Fibroblast of lung (primary cell): ENCODE results near the gene LTBP4. TPM values are rescaled to one million over a fixed set of nuclear protein-coding genes. Genes with fewer than 3 reads are reported as not detected.

Experiments
- DNase-seq, 2 donors: peaks; one replicate each; pipeline versions ENCODE4 v3.0.0 to v3.0.0-alpha.2; 2010; ENCODE audit warnings: low read depth in 2 of 2
- H2AFZ ChIP-seq: 2 replicates; pipeline ENCODE4 v1.5.1; 2012; ENCODE audit warnings: low read length, control low read depth, inconsistent platforms
- H3K27ac ChIP-seq: 2 replicates; pipeline ENCODE4 v1.5.1; 2011; ENCODE audit warnings: low read length, control low read depth; ENCODE audit not compliant: insufficient read depth
- H3K27me3 ChIP-seq: 2 replicates; pipeline ENCODE4 v1.5.1; 2011; ENCODE audit warnings: mild to moderate bottlenecking, low read length; ENCODE audit not compliant: control insufficient read depth, insufficient read depth
- H3K36me3 ChIP-seq: 2 replicates; pipeline ENCODE4 v1.5.1; 2011; ENCODE audit warnings: low read length; ENCODE audit not compliant: control insufficient read depth, insufficient read depth
- H3K4me1 ChIP-seq: 2 replicates; pipeline ENCODE4 v1.5.1; 2011; ENCODE audit warnings: low read length; ENCODE audit not compliant: control insufficient read depth, insufficient read depth; ENCODE audit errors: extremely low read depth
- H3K4me2 ChIP-seq: 2 replicates; pipeline ENCODE4 v1.5.1; 2011; ENCODE audit warnings: low read length, control low read depth; ENCODE audit not compliant: insufficient read depth; ENCODE audit errors: extremely low read depth
- H3K4me3 ChIP-seq, 4 experiments: fragments of 200-600 bp in 1 of 4; sonication (generic) in 1 of 4; replicated peaks in 1 of 4; 2 replicates each; pipeline ENCODE4 v1.5.1; 2011 to 2016; ENCODE audit warnings: low read length in 4 of 4, low read depth in 3 of 4, mild to moderate bottlenecking in 3 of 4, control low read depth in 2 of 4, inconsistent platforms in 1 of 4, mixed read lengths in 1 of 4; ENCODE audit not compliant: insufficient read depth in 1 of 4; ENCODE audit errors: control extremely low read depth in 1 of 4
- H3K79me2 ChIP-seq: 2 replicates; pipeline ENCODE4 v1.5.1; 2012; ENCODE audit warnings: mild to moderate bottlenecking, low read length, inconsistent platforms; ENCODE audit not compliant: control insufficient read depth, insufficient read depth
- H3K9ac ChIP-seq: 2 replicates; pipeline ENCODE4 v1.5.1; 2011; ENCODE audit warnings: mild to moderate bottlenecking, low read length, control low read depth; ENCODE audit not compliant: insufficient read depth
- H3K9me3 ChIP-seq: 2 replicates; pipeline ENCODE4 v1.5.1; 2012; ENCODE audit warnings: low read depth, low read length; ENCODE audit not compliant: control insufficient read depth, insufficient read depth
- H4K20me1 ChIP-seq: 2 replicates; pipeline ENCODE4 v1.5.1; 2011; ENCODE audit warnings: low read length; ENCODE audit not compliant: control insufficient read depth, insufficient read depth; ENCODE audit errors: extremely low read depth
- CTCF ChIP-seq, 2 donors: IDR thresholded peaks in 1 of 2; conservative IDR thresholded peaks in 1 of 2; 1 replicate in 1 of 2; 2 replicates in 1 of 2; pipeline ENCODE4 v1.5.1; 2011 to 2012; ENCODE audit warnings: low read length in 2 of 2, control low read depth in 1 of 2, inconsistent platforms in 1 of 2, low read depth in 1 of 2, mild to moderate bottlenecking in 1 of 2
- EZH2 ChIP-seq: IDR thresholded peaks from 2 replicates; pipeline ENCODE4 v1.5.1; 2012; ENCODE audit warnings: low read length, control low read depth, mild to moderate bottlenecking; ENCODE audit errors: missing control alignments
- polyA plus RNA-seq, 2 donors: library from polyadenylated mRNA; depleted of rRNA in 1 of 2; stranded (reverse) in 1 of 2; unstranded in 1 of 2; fragments of >200 nt; gene quantifications; 2 replicates each; pipeline ENCODE4 v1.2.1, GENCODE V29; 2011 to 2012; ENCODE audit warnings: missing spikeins in 1 of 2
- total RNA-seq: library from RNA; depleted of rRNA; stranded (reverse); fragments of >200 nt; gene quantifications from 2 replicates; pipeline ENCODE4 v1.2.1, GENCODE V29; 2014

Gene LTBP4
- total and polyA plus RNA-seq, 2 donors (not counting 1 experiment from before 2014, with no cell fraction given) = 31.7 to 46.4 TPM

GRCh38 chr19:40571831-40572495 is 29.2 kb upstream of the LTBP4 start:
- no peaks in the 10 kb centered on the region for H3K27me3 ChIP-seq
- no peak overlapping the region for H3K27ac ChIP-seq
- H3K4me3 ChIP-seq = no peak overlapping the region
- H3K4me1 ChIP-seq = peaks cover 6% of the 10 kb centered on the region
- no peaks in the 10 kb centered on the region for H3K36me3 ChIP-seq
- H2AFZ ChIP-seq = no peak overlapping the region
- DNase-seq = no peak
- H3K79me2 ChIP-seq = no peaks in the 10 kb centered on the region
- TF ChIP-seq EZH2 = no peak
- TF ChIP-seq CTCF (conservative IDR thresholded peaks at IDR 0.05 in 1 of 2, IDR thresholded peaks at IDR 0.05 in 1 of 2; ENCODE audit: low read depth in 1 of 2, low read length in 2 of 2) = no peak
- no peaks in the 10 kb centered on the region for H3K9me3 ChIP-seq
- no peaks in the 10 kb centered on the region for H4K20me1 ChIP-seq
- H3K9ac ChIP-seq = no peak overlapping the region
- no peak overlapping the region for H3K4me2 ChIP-seq

- H3K9me3 ChIP-seq = no peaks in the 10 kb centered on the region
- no peaks in the 10 kb centered on the region for H4K20me1 ChIP-seq
- H3K27ac ChIP-seq = no peak overlapping the region
- H3K27me3 ChIP-seq = no peaks in the 10 kb centered on the region
- TF ChIP-seq CTCF (conservative IDR thresholded peaks at IDR 0.05 in 1 of 2, IDR thresholded peaks at IDR 0.05 in 1 of 2; ENCODE audit: low read depth in 1 of 2, low read length in 2 of 2) (no peak), EZH2 (no peak)
- H3K4me3 ChIP-seq = no peak overlapping the region
- peaks cover 4% of the 10 kb centered on the region for H3K36me3 ChIP-seq
- no peak overlapping the region for H2AFZ ChIP-seq
- no peaks in the 10 kb centered on the region for H3K4me1 ChIP-seq
- no peak overlapping the region for H3K9ac ChIP-seq
- peaks cover 5% of the 10 kb centered on the region for H3K79me2 ChIP-seq
- no peak for DNase-seq
- no peak overlapping the region for H3K4me2 ChIP-seq
Measured at GRCh38 chr19:40575326-40575725, 25.8 kb upstream of the LTBP4 start.

- Histone ChIP-seq H3K9me3 (no peaks in the 10 kb centered on the region), H3K9ac (no peak overlapping the region), H3K4me1 (no peaks in the 10 kb centered on the region), H3K27me3 (no peaks in the 10 kb centered on the region), H3K79me2 (peaks cover 5% of the 10 kb centered on the region), H4K20me1 (no peaks in the 10 kb centered on the region), H3K36me3 (peaks cover 8% of the 10 kb centered on the region), H3K4me3 (peak overlapping the region in 3 of 4 experiments; percentile 72 to 97 (median 97)), H2AFZ (no peak overlapping the region), H3K27ac (no peak overlapping the region), H3K4me2 (no peak overlapping the region)
- TF ChIP-seq CTCF (conservative IDR thresholded peaks at IDR 0.05 in 1 of 2, IDR thresholded peaks at IDR 0.05 in 1 of 2; ENCODE audit: low read depth in 1 of 2, low read length in 2 of 2) (no peak), EZH2 (no peak)
- DNase-seq = no peak
Measured at GRCh38 chr19:40576151-40576584, 25.0 kb upstream of the LTBP4 start.
